BJ (cell line): ENCODE results near the gene CCL4. TPM values are rescaled to one million over a fixed set of nuclear protein-coding genes. Genes with fewer than 3 reads are reported as not detected.
"Not testable (repeated sequence)": the region's sequence is repeated elsewhere in the genome, so short reads cannot be mapped to it uniquely, and the experiment has no call there.

Experiments
- CTCF ChIA-PET: fragments of 350-600 bp; formaldehyde crosslinking; extraction: SDS; loops from one replicate; lab custom pipeline; 2021; ENCODE audit warnings: antibody characterized with exemption, inconsistent platforms; lab: Yijun Ruan, JAX
- POLR2A ChIA-PET: fragments of 300-600 bp; sonication (Branson Sonifier 250); formaldehyde crosslinking; extraction: SDS; loops from one replicate; lab custom pipeline; 2021; ENCODE audit warnings: antibody characterized with exemption; lab: Charles Lee
- DNase-seq: peaks from one replicate; pipeline ENCODE4 v3.0.0-alpha.2; 2011; ENCODE audit warnings: low read depth
- H3K27me3 ChIP-seq: 2 replicates; pipeline ENCODE4 v1.6.0; 2011; ENCODE audit warnings: low read length; ENCODE audit not compliant: control insufficient read depth, insufficient read depth
- H3K36me3 ChIP-seq: 2 replicates; pipeline ENCODE4 v1.5.1; 2011; ENCODE audit warnings: low read length; ENCODE audit not compliant: control insufficient read depth, insufficient read depth
- H3K4me3 ChIP-seq: 2 replicates; pipeline ENCODE4 v1.5.1; 2011; ENCODE audit warnings: low read depth, mild to moderate bottlenecking, control low read depth, low read length
- CTCF ChIP-seq: IDR thresholded peaks from 2 replicates; pipeline ENCODE4 v1.5.1; 2011; ENCODE audit warnings: low read depth, mild to moderate bottlenecking, control low read depth, inconsistent platforms, low read length, moderate library complexity; ENCODE audit not compliant: insufficient read depth
- polyA plus RNA-seq: library from polyadenylated mRNA; depleted of rRNA; stranded (reverse); fragments of >200 nt; gene quantifications from 2 replicates; pipeline ENCODE4 v1.2.3, GENCODE V29; 2011

Gene CCL4
- polyA plus RNA-seq, 1 experiment = not detected

DNA sequence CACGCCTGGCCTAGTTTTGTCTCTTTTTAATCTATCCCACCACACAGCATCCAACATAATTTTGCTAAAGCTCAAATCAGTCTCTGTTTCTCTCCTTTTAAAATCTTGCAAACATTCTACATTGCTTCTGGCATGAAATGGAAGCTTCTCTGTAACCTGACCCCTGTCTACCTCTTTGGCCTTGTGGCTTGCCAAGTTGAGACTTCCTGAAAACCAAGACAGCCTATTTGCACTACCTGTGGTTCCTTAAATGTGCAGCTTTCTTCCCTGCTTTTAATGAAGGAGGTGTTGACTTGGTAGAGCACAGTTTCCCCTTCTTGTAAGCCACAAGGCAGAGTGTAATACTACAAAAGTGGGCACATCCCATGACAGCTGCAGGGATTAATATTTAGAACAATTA, 7.6 kb upstream of the CCL4 start:
- no peak for DNase-seq
- POLR2A ChIA-PET = no interaction called here
- CTCF ChIA-PET = no interaction called here

GRCh38 chr17:36099004-36099403, 4.6 kb upstream of the CCL4 start:
- CTCF ChIA-PET, H3K4me3 ChIP-seq, H3K36me3 ChIP-seq, DNase-seq, POLR2A ChIA-PET, H3K27me3 ChIP-seq: not testable (repeated sequence)

More for the DNA sequence above, 7.6 kb upstream of the CCL4 start:
- Histone ChIP-seq H3K4me3 (no peak overlapping the region), H3K27me3 (no peaks in the 10 kb centered on the region; the same call in 1 of the 2 replicates), H3K36me3 (no peaks in the 10 kb centered on the region)
- TF ChIP-seq CTCF = no peak

- H3K27me3 ChIP-seq, H3K36me3 ChIP-seq, POLR2A ChIA-PET, DNase-seq, CTCF ChIA-PET, H3K4me3 ChIP-seq: not testable (repeated sequence)
These were observed 619 bp downstream of the CCL4 start for GRCh38 chr17:36104246-36104645.

- Histone ChIP-seq H3K27me3 (no peaks in the 10 kb centered on the region), H3K4me3 (no peak overlapping the region), H3K36me3 (no peaks in the 10 kb centered on the region)
- POLR2A ChIA-PET = no interaction called here
- TF ChIP-seq CTCF = no peak
- CTCF ChIA-PET = no interaction called here
- DNase-seq = no peak
These were observed 1.1 kb downstream of the CCL4 start for GRCh38 chr17:36104701-36105181.

DNA sequence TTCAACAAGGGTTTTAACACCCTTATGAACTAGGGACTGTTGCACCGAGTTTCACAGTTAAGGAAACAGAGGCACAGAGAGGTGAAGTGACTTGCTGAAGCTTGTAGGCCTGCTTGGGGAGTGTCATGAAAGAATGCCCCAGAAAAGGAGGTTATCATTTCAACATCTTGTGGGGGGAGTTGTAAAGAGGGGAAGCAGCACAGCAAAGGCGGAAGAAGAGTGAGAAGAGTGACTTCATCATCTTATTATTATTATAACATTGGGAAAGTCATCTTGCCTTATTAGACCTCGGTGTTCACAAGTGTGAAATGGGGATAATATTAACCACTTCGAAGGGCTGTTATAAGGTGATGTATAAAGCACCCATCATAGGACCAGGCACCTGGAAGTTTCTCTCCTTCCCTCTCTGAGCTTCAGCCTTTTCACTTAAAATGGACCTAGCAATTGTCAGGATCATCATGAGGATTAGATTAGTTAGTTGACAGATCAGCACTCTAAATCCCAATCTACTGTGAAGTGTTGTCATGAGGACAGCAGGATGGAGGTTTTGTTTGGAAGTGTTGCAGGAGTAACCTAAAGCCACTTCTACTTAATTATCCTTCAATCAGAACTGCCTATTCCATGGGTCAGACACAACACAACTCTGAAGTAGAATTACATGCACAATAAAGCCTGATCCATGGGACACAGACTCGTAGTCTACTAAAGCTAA, 2.3 kb downstream of the CCL4 start:
- POLR2A ChIA-PET = no interaction called here
- H3K27me3 ChIP-seq = no peaks in the 10 kb centered on the region
- H3K36me3 ChIP-seq = no peaks in the 10 kb centered on the region
- no peak for DNase-seq
- no peak overlapping the region for H3K4me3 ChIP-seq
- TF ChIP-seq CTCF = no peak
- CTCF ChIA-PET = interaction anchor here (1.7 kb wide), 1 partner anchor 43 kb away, joined by 4 read pairs; no protein-coding TSS in a partner anchor

DNA sequence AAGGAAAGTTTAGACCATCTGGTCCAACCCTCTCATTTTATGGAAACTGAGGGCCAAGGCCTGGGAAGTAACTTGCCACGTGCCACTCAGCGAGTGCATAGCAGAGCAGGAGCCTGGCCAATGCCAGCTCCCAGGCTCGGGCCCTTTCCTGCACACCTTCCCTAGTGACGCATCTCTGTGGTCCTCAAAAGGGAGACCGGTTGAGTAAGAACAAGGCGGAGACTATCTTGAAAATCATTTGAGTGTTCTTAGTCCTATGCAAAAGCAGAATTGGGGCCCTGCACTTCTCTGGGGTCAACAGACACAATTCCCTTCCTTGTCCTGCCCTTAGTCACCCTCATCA, 2.8 kb downstream of the CCL4 start:
- POLR2A ChIA-PET = no interaction called here
- H3K36me3 ChIP-seq = no peaks in the 10 kb centered on the region
- no peak for TF ChIP-seq CTCF
- H3K27me3 ChIP-seq = no peaks in the 10 kb centered on the region
- CTCF ChIA-PET = interaction anchor here (1.7 kb wide), 1 partner anchor 42 kb away, joined by 4 read pairs; no protein-coding TSS in a partner anchor
- no peak overlapping the region for H3K4me3 ChIP-seq
- no peak for DNase-seq
